Thoracic aorta (tissue), 2 donors: ENCODE measurements around the gene RAPGEF4. TPM values are rescaled to one million over a fixed set of nuclear protein-coding genes. Genes with fewer than 3 reads are reported as not detected.

Experiments used
- ATAC-seq: fragments of 150-250 bp; one replicate; pipeline ENCODE4 v1.8.0; 2017; ENCODE audit warnings: low read depth; ENCODE audit not compliant: insufficient number of reproducible peaks, low FRiP score
- DNase-seq: peaks from one replicate; pipeline ENCODE4 v3.0.0-alpha.2; 2020; ENCODE audit warnings: low spot score
- H3K27ac ChIP-seq, 2 donors: fragments of 200-600 bp; sonication (generic); 1 replicate in 1 of 2; 2 replicates in 1 of 2; pipeline ENCODE4 v1.5.1; 2016; ENCODE audit warnings: mild to moderate bottlenecking in 2 of 2, moderate library complexity in 2 of 2
- H3K27me3 ChIP-seq: fragments of 200-600 bp; sonication (generic); replicated peaks from 2 replicates; pipeline ENCODE4 v1.6.0; 2016; ENCODE audit warnings: mild to moderate bottlenecking; ENCODE audit not compliant: insufficient read depth
- H3K36me3 ChIP-seq: fragments of 200-600 bp; sonication (generic); one replicate; pipeline ENCODE4 v1.5.1; 2016
- H3K4me1 ChIP-seq, 2 donors: fragments of 200-600 bp; sonication (generic); 1 replicate in 1 of 2; 2 replicates in 1 of 2; pipeline versions ENCODE4 v1.5.1 to v1.6.0; 2016; ENCODE audit warnings: low read depth in 2 of 2, mild to moderate bottlenecking in 1 of 2; ENCODE audit not compliant: control insufficient read depth in 1 of 2
- H3K4me3 ChIP-seq: fragments of 200-600 bp; sonication (generic); 2 replicates; pipeline ENCODE4 v1.5.1; 2016; ENCODE audit warnings: mild to moderate bottlenecking
- H3K9me3 ChIP-seq: fragments of 200-600 bp; sonication (generic); 2 replicates; pipeline ENCODE4 v1.5.1; 2016
- total RNA-seq, 2 donors: library from RNA; depleted of rRNA; stranded (reverse); fragments of >200 nt; gene quantifications; one replicate each; pipeline versions ENCODE4 v1.1.0 to v1.2.3, GENCODE V29; 2016
- TF ChIP-seq, protein P1 (sequence below): fragments of 200-600 bp; sonication (generic); IDR thresholded peaks from one replicate; pipeline ENCODE4 v1.5.1; 2019; ENCODE audit warnings: antibody characterized with exemption

Gene RAPGEF4
- total RNA-seq, 2 donors from 2014 or later: 9.9 to 18.4 TPM

DNA sequence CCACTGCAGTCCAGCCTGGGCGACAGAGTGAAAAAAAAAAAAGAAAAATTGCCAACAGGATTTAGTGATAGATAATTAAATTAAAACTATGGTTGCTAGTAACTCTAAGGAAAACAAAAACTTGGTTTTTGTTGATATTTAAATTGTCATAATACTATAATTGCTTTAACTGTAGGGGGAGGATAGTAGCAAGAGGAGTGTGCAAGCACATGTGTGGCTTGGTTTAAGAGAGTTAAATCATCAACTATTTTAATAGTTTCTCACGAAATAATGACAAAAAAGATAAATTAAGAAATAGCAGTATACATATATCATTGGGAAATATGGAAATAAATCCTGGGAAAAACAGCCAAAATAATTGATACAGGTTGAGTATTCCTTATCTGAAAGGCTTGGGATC lies 27.4 kb upstream of the RAPGEF4 start:
- H3K27me3 ChIP-seq: no peaks in the 10 kb centered on the region
- H3K4me3 ChIP-seq: no peak overlapping the region
- H3K36me3 ChIP-seq: no peaks in the 10 kb centered on the region
- peaks cover 3 to 8% of the 10 kb centered on the region in 2 donors for H3K4me1 ChIP-seq
- H3K9me3 ChIP-seq: no peaks in the 10 kb centered on the region
- ATAC-seq (no peak), DNase-seq (no peak)
- H3K27ac ChIP-seq: no peak overlapping the region
- TF ChIP-seq, protein P1, sequence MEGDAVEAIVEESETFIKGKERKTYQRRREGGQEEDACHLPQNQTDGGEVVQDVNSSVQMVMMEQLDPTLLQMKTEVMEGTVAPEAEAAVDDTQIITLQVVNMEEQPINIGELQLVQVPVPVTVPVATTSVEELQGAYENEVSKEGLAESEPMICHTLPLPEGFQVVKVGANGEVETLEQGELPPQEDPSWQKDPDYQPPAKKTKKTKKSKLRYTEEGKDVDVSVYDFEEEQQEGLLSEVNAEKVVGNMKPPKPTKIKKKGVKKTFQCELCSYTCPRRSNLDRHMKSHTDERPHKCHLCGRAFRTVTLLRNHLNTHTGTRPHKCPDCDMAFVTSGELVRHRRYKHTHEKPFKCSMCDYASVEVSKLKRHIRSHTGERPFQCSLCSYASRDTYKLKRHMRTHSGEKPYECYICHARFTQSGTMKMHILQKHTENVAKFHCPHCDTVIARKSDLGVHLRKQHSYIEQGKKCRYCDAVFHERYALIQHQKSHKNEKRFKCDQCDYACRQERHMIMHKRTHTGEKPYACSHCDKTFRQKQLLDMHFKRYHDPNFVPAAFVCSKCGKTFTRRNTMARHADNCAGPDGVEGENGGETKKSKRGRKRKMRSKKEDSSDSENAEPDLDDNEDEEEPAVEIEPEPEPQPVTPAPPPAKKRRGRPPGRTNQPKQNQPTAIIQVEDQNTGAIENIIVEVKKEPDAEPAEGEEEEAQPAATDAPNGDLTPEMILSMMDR: no peak

DNA sequence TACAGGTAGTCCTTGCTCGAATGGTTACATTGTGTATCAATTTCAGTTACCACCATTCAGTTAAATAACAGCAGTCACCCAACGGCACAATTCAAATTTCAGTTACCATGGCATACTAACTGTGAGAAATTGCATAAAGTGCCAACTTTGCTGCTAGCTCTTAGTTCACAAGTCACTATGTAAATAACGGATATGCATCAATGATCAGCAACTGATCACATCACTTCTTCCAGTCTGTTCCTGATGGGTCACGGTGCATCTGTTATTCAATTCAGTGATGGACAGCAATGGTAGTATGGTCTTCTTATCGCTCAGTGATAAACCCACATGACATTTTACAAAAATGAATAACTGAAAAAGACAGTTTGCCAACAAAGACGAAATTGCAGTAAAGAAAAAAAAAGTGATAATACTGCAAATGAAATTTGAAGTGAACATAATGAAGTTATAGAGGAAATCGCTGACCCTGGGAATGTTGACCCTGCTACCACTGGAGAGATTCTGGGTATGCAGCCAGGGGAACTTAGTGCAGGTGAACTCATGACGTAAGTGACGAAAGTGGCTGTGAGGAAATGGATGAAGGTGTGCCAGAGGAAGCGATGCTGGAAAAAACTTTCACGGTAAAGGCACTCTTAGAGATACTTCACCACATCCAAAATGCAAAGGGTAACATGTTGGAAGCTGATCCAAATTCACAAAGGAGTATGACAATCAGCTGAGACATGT lies 25.9 kb upstream of the RAPGEF4 start:
- H3K27ac ChIP-seq: no peak overlapping the region
- H3K4me3 ChIP-seq: no peak overlapping the region
- TF ChIP-seq, protein P1: no peak
- peaks cover 3 to 8% of the 10 kb centered on the region in 2 donors for H3K4me1 ChIP-seq
- DNase-seq (no peak), ATAC-seq (no peak)
- no peaks in the 10 kb centered on the region for H3K27me3 ChIP-seq
- no peaks in the 10 kb centered on the region for H3K36me3 ChIP-seq
- no peaks in the 10 kb centered on the region for H3K9me3 ChIP-seq

DNA sequence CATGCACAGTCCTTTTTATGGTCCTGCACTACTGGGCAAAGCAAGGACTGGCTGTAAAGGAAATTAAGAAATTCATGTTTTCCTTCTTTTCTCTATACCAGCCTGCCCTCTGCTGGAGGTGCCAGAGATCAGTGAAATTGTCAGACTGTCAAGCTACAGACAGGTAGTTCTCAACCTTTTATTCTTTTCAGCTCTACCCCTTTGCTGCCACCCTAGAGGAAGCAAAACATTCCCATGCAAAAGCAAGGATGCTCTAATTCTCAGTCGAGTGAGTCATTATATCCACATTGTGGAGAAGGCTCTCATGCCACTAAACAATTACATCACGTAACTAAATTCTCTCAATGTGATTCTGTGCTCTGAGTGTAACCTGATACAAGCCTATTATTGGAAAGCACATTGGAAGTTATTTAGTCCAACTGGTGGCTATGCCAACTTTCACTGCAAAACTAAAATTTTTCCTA lies 25.0 kb upstream of the RAPGEF4 start:
- Histone ChIP-seq H3K36me3 (no peaks in the 10 kb centered on the region), H3K4me3 (no peak overlapping the region), H3K27ac (no peak overlapping the region), H3K4me1 (peaks cover 3 to 8% of the 10 kb centered on the region in 2 donors), H3K9me3 (no peaks in the 10 kb centered on the region), H3K27me3 (no peaks in the 10 kb centered on the region)
- TF ChIP-seq, protein P1: peak; percentile 45
- DNase-seq (no peak), ATAC-seq (peak; percentile 88)

DNA sequence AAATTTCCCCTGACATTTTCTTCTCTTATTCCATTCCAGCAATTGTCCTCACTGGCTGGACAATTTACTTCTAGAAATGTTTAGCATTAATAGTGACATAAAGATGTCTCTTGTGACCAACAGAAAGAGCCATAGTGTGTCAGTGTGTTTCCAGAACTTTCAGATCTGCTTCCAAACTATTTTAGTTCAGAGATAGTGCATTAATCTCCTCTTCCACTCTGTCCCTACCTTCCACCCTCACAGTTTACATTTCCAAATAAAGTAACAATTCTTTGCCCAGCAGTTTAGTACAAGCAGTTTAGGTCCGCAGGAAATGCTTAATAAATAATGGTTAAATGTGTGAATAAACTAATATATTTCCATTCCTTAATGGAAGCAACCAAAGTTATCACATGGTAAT lies 24.5 kb upstream of the RAPGEF4 start:
- no peaks in the 10 kb centered on the region for H3K27me3 ChIP-seq
- ATAC-seq: no peak
- H3K4me1 ChIP-seq: peaks cover 3 to 8% of the 10 kb centered on the region in 2 donors
- no peak overlapping the region for H3K27ac ChIP-seq
- no peak for DNase-seq
- H3K4me3 ChIP-seq: no peak overlapping the region
- TF ChIP-seq, protein P1: no peak
- H3K36me3 ChIP-seq: no peaks in the 10 kb centered on the region
- no peaks in the 10 kb centered on the region for H3K9me3 ChIP-seq

DNA sequence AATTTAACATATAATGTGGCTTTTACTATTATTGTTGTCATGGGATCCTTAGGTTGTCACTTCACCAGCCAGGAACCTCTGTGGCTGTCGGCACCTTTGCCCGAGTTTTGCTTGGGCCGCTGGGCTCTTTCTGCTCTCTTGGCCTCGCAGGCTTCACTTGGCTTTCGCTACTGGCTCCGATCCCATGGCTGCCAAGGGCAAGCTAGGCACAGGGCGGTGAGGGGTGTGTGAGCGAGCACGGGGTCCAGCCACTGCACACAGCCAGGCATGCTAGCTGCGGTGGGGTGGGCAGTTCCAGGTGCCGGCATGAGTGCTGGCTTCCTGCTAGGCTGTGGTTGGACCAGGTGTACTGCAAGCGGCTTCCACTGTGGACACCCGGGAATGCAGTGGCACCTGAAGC lies 23.4 kb upstream of the RAPGEF4 start:
- TF ChIP-seq, protein P1: no peak

More for the DNA sequence above, 23.4 kb upstream of the RAPGEF4 start:
- no peaks in the 10 kb centered on the region for H3K27me3 ChIP-seq
- H3K36me3 ChIP-seq: no peaks in the 10 kb centered on the region
- DNase-seq (no peak), ATAC-seq (no peak)
- H3K4me1 ChIP-seq: peaks cover 3 to 8% of the 10 kb centered on the region in 2 donors
- H3K4me3 ChIP-seq: no peak overlapping the region
- no peaks in the 10 kb centered on the region for H3K9me3 ChIP-seq
- no peak overlapping the region for H3K27ac ChIP-seq
